KMS-11 (cell line): ENCODE measurements around the gene CEP131.

ENCODE experiments used
- H2AFZ ChIP-seq: fragments of 200-600 bp; sonication (generic); 2 replicates; pipeline ENCODE4 v1.6.1; 2016; ENCODE audit warnings: antibody characterized with exemption, mixed run types, low read depth
- H3K27ac ChIP-seq: fragments of 200-600 bp; sonication (generic); 2 replicates; pipeline ENCODE4 v1.6.1; 2016; ENCODE audit warnings: mild to moderate bottlenecking, mixed run types
- H3K27me3 ChIP-seq: fragments of 200-600 bp; sonication (generic); 2 replicates; pipeline ENCODE4 v1.6.1; 2017; ENCODE audit warnings: mild to moderate bottlenecking, low read depth, mixed run types, moderate library complexity; ENCODE audit not compliant: insufficient read depth
- H3K36me3 ChIP-seq: fragments of 200-600 bp; sonication (generic); 2 replicates; pipeline ENCODE4 v1.6.1; 2017; ENCODE audit warnings: mild to moderate bottlenecking, mixed run types; ENCODE audit not compliant: insufficient read depth
- H3K4me1 ChIP-seq: fragments of 200-600 bp; sonication (generic); 2 replicates; pipeline ENCODE4 v1.6.1; 2016; ENCODE audit warnings: mild to moderate bottlenecking, low read depth, mixed run types; ENCODE audit not compliant: poor library complexity, severe bottlenecking
- H3K4me2 ChIP-seq: fragments of 200-600 bp; sonication (generic); 2 replicates; pipeline ENCODE4 v1.7.0; 2016; ENCODE audit warnings: mild to moderate bottlenecking, mixed run types
- H3K4me3 ChIP-seq: fragments of 200-600 bp; sonication (generic); IDR thresholded peaks from 2 replicates; pipeline ENCODE4 v1.6.1; 2017; ENCODE audit warnings: low read depth, low read length, mixed read lengths; ENCODE audit not compliant: insufficient read depth
- H3K79me2 ChIP-seq: fragments of 200-600 bp; sonication (generic); 2 replicates; pipeline ENCODE4 v1.6.1; 2016; ENCODE audit warnings: low read depth, mixed run types; ENCODE audit not compliant: insufficient read depth
- H3K9ac ChIP-seq: fragments of 200-600 bp; sonication (generic); 2 replicates; pipeline ENCODE4 v1.6.1; 2016; ENCODE audit warnings: mild to moderate bottlenecking, mixed run types
- H4K20me1 ChIP-seq: fragments of 200-600 bp; sonication (generic); 2 replicates; pipeline ENCODE4 v1.6.1; 2016; ENCODE audit warnings: mild to moderate bottlenecking, mixed run types; ENCODE audit not compliant: insufficient read depth
- TF ChIP-seq, protein P1 (sequence below): fragments of 200-600 bp; sonication (generic); conservative IDR thresholded peaks from 2 replicates; pipeline ENCODE4 v1.6.1; 2017; ENCODE audit warnings: low read depth, mild to moderate bottlenecking, antibody characterized with exemption, low read length, moderate library complexity, mixed read lengths

The CEP131 gene

DNA sequence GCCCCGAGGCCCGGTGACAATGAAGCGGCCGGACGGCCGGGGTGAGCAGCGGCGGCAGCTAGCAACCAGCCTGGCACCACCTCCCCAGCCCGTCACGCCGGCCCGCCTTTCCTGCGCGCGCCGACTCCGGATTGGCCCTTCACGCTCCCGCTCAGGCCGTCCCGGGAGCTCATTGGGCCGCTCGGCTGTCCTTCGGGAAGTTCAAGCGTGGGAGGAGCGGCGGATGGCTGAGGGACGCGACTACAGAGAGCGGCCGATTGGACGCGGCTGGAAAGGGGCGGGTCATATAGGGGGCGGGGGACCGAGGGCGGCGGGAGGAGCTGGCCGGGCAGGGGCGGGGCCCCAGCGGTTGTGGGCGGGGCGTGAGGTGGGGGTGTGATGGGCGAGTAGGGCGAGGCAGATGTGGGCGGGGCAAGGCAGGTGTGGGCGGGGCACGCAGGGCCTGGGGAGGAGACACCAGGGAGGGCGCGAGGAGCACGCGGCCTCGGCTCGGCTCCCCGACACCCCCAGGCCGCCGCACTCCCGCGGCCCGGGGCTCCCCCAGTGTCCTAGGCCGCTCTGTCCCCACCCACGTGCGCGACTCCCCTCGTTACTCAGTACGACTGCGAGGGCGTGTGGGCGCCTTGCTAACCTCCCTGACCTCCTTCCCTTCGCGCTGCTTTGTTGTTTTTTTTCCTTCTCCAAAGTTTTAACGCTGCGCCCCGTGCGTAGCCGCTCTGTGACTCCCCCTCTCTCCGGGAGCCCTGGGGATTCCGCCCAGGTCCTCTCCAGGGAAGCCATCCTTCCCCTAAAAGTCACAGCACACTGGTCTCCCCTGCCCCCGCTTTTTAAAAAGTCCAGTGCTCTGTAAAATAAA lies at the start of gene CEP131:
TSS of gene CEP131 (minus strand) at position 60 of the 856 bp plus-strand sequence. CDS start 2,909 bp downstream, outside the sequence.
- Histone ChIP-seq H3K4me2 (peak within 1 kb of the TSS; percentile 76), H2AFZ (peak within 1 kb of the TSS; percentile 97), H3K4me3 (no peak within 1 kb of the TSS), H4K20me1 (no peaks in the 10 kb centered on the region), H3K79me2 (no peaks in the 10 kb centered on the region), H3K4me1 (peaks cover 18% of the 10 kb centered on the region), H3K36me3 (no peaks in the 10 kb centered on the region), H3K27ac (no peak within 1 kb of the TSS), H3K27me3 (no peaks in the 10 kb centered on the region), H3K9ac (peak within 1 kb of the TSS; percentile 57; the same call in 1 of the 2 replicates)
- TF ChIP-seq, protein P1, sequence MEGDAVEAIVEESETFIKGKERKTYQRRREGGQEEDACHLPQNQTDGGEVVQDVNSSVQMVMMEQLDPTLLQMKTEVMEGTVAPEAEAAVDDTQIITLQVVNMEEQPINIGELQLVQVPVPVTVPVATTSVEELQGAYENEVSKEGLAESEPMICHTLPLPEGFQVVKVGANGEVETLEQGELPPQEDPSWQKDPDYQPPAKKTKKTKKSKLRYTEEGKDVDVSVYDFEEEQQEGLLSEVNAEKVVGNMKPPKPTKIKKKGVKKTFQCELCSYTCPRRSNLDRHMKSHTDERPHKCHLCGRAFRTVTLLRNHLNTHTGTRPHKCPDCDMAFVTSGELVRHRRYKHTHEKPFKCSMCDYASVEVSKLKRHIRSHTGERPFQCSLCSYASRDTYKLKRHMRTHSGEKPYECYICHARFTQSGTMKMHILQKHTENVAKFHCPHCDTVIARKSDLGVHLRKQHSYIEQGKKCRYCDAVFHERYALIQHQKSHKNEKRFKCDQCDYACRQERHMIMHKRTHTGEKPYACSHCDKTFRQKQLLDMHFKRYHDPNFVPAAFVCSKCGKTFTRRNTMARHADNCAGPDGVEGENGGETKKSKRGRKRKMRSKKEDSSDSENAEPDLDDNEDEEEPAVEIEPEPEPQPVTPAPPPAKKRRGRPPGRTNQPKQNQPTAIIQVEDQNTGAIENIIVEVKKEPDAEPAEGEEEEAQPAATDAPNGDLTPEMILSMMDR, result no peak

- no peaks in the 10 kb centered on the region for H3K79me2 ChIP-seq
- no peaks in the 10 kb centered on the region for H4K20me1 ChIP-seq
- no peak overlapping the region for H3K9ac ChIP-seq
- TF ChIP-seq, protein P1, result no peak
- no peaks in the 10 kb centered on the region for H3K27me3 ChIP-seq
- no peaks in the 10 kb centered on the region for H3K4me1 ChIP-seq
- H3K27ac ChIP-seq, result no peak overlapping the region
- no peak overlapping the region for H3K4me2 ChIP-seq
- no peaks in the 10 kb centered on the region for H3K36me3 ChIP-seq
- no peak overlapping the region for H2AFZ ChIP-seq
- no peak overlapping the region for H3K4me3 ChIP-seq
Measured at GRCh38 chr17:81271226-81271625, 48.5 kb upstream of the CEP131 start.

- Histone ChIP-seq H3K79me2 (no peaks in the 10 kb centered on the region), H3K4me1 (no peaks in the 10 kb centered on the region), H3K4me3 (no peak overlapping the region), H2AFZ (no peak overlapping the region), H3K27me3 (no peaks in the 10 kb centered on the region), H3K4me2 (no peak overlapping the region), H4K20me1 (no peaks in the 10 kb centered on the region), H3K9ac (no peak overlapping the region), H3K27ac (no peak overlapping the region), H3K36me3 (no peaks in the 10 kb centered on the region)
- TF ChIP-seq, protein P1, result no peak
Measured at GRCh38 chr17:81270279-81270678, 47.5 kb upstream of the CEP131 start.

GRCh38 chr17:81267390-81268067 lies 44.8 kb upstream of the CEP131 start:
- Histone ChIP-seq H3K9ac (no peak overlapping the region), H2AFZ (no peak overlapping the region), H3K4me2 (no peak overlapping the region), H3K4me3 (no peak overlapping the region), H3K79me2 (no peaks in the 10 kb centered on the region), H4K20me1 (no peaks in the 10 kb centered on the region), H3K27ac (no peak overlapping the region), H3K27me3 (no peaks in the 10 kb centered on the region), H3K36me3 (0 out of 2 replicates have a peak, but pooled peaks cover 3% of the 10 kb centered on the region), H3K4me1 (no peaks in the 10 kb centered on the region)
- TF ChIP-seq, protein P1, result no peak
